GM18519 (cell line): ENCODE data around the gene SHROOM3.

ENCODE experiments used
- ATAC-seq: cut with Tn5 transposase; IDR thresholded peaks from one replicate; pipeline ENCODE4 v1.9.1; 2021; ENCODE audit warnings: mild to moderate bottlenecking, moderate library complexity; ENCODE audit not compliant: unreplicated experiment, low FRiP score

Gene SHROOM3

DNA sequence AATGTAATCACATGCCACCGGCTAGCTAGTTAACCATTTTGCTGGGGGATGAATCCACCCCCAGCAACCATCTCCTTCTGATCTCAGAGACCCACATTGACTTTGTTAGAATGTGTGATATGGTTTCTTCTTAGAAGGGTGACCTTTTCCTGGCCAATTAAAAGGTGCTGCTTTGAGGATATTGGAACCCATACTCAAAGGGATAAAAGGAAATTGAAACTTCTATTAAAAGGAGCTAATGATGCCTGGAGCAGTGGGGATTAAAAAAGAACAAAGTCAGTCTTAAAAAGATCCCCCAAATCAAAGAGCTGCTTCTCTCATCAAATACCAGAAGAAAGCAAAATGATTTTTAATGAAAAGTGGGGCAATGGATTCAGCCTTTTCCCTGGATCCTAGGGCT lies 214.1 kb downstream of the SHROOM3 start:
- no peak for ATAC-seq

DNA sequence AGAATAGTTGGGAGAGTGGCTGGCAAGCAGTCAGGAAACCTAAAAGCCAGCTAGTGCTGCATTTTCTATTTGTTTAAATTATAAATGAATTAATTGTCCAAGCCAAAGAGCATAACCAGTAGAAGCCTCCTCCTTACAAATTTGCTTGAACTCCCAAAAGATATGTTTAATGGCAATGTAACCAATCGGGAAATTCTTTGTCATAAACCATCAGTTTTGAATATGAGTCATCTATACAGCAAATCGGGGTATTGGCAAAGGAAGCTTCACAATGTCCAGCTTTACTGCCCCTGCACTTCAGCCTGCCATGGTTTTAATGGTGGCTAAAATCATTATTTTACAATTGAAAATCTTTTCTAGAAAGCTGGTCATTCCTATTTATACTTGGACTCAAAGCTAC lies 216.6 kb downstream of the SHROOM3 start:
- ATAC-seq, result no peak

DNA sequence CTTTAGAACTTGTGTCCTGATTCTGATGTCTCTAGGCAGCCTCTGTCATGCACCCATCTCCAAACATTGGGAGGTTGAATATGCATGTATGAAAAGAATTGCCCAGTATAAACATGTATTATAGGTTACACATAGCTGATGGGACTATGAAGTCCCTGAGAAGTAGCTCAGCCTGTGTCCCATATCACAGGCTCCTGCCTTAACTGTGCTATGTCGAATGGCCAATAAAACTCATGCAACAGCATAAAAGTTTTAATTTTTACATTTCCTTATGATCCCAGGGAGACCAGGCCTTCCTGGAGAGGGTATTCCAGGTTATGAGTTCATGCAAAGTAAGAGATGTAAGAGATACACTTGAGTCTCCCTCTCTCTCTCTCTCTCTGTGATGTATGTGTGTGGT lies 217.4 kb downstream of the SHROOM3 start:
- ATAC-seq, result no peak

DNA sequence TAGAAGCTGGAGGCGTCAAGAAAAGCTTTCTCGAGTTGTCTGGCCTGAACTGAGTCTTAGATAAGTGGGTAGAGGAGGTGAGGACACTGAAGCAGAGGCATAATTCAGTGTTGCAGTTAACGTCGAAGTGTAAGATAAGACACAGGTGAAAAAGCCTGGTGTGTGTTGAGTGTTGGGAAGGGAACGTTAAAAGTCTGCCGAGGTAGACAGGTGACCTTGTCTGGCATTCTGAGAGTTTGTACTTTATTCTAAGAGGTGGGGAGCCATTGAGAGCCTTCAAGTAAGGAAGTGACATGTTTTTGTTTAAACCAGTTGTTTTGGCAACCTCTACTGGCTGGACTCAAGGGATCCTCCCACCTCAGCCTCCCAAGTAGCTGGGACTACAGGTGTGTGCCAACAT lies 219.1 kb downstream of the SHROOM3 start:
- ATAC-seq, result no peak

DNA sequence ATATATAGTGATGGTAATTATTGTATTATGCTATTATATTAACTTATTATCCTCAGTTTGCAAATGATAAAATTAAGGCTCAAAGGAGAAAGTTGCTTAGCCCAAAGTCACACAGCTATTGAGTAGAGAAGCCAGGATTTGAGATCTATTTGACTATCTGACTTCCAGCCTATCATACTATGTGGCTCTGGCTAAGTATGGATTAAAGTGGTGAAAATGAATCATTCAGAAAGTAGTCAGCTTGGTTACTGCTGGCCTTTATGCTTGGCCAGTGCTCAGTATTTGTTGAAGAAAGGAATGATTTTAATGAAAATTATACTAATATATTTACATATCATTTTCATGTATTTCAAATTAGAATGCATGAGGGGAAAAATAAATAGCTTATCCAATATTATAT lies 219.8 kb downstream of the SHROOM3 start:
- no peak for ATAC-seq

DNA sequence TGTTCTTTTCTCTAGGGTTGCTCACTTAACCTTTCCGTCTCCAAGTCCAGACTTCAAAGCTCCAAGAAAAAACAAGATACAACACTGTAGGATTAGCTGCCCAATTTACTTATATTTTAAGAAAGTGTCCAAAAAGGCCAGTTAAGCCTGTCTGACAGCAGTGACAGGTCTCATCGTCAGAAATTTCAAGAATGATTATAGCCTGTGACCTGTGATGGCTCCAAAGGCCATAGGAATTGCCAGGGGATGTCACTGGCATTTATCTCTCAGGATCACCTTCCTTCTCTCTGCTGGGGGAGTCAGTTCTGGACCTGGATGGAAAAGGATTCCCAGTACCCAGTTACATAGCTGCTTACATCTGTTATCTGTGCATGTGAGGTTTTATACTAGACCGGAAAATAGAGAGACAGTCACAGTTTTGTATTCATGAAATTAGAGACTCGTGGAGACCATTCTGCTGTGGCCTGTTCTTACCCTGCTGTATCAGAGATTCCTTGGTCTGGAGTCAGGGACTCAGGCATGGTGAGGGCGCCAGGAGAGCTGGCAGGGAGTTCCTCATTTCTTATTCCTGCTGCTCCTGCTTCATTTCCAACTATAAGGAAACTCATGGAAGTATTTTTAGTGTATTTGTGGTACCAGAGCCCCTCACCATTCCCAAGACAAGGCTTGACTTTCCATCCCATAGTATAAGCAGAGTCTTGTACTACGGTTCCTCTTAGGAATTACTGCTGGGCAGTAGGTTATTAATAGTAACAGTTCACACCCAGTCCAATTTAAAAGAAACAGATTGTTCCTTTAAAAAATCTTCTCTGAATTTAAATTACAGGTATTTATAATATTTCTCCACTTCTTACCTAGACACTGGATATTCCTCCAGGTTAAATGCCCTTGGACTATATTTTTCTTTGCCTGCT lies 220.8 kb downstream of the SHROOM3 start:
- ATAC-seq, result no peak

DNA sequence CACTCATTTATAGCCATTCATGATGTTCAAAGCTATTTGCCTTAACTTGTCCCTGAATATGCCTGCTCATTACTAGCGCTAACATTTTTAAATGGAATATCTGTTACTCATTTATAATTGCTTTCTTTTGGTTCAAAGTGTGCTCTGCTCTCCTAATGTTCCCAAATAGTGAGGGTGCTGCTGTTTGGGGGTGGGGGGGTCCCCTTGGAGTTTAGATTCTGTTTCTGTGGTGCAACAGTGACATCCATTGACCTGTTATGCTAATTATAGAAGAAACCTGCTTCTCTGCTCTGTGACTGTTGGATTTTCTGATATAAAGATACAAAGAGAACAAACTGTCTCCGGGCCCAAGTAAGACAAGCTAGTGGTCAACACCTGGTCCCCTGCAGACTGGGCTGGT lies 222.4 kb downstream of the SHROOM3 start:
- ATAC-seq, result no peak

DNA sequence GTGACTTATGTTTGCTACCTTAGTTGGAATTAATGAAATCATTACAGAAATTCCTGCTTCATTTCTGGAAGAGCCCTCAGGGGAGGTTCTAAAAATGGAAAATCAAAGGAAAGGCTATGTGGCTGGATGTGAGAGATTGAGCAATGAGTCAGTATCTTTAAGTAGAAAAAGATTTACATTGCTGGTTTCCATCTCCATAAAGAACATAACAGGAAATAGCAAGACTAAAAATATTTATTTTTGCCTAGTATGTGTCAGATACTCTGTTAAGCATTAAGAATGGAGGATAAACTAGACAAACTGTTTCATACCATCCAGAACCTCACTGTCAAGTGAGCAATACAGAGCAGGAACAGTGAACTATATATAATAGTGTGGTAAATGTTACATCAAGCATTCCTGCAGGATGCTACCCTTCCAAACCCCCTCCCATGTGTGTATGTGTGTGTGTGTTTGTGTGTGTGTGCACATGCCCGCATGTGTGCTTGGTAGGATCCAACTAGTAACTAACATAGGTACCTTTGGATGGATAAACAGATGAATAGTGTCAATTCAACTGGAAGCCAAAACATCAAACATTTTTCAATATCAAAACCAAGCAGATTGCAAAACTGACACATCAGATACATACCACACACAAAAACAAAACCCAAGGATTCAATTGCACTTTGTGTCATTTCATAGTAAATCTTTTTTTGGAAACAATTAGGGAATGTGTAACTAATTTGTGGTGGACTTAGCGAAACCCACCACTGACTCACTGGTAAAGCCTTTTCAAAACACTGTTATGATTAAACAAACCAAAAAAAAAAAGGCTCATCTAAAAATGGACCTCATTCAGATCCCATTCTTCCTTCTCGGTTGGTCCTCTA lies 223.4 kb downstream of the SHROOM3 start:
- no peak for ATAC-seq

DNA sequence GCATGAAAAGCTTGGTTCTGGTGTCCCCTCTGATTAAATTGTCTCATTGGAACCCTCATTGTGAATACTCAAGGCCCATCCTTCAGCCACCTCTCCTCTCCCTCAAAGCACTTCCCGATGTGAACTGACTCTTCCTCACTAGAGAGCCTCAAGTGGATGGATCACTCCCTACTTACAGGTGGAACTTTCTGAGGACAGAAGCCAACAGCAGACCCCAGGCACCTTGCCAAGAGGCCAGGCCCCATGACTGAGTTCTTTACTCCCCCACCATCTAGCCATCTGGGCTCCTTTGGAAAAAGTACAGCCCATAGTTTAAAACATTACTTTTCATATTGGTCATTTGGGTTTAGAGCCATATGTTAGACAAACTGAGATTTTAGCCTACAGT lies 224.1 kb downstream of the SHROOM3 start:
- no peak for ATAC-seq

DNA sequence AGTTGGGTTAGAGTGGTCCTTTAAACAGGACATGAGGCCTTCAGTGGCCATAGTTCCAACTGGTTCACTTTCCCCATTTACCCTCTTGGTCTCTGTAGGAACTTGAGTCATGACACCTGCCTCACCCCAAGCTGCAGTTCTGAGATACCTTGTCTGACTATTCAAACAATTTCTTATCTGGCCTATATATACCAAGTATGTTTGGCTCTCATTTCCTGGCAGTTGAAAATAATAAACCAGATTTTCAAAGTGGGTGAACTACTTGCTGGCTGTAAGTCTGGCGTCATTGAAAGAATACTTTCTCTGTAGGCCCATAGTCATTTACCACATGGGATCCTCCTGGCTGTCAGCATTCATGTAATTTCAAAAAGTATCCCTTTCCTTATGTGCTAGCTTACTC lies 228.8 kb downstream of the SHROOM3 start:
- no peak for ATAC-seq

DNA sequence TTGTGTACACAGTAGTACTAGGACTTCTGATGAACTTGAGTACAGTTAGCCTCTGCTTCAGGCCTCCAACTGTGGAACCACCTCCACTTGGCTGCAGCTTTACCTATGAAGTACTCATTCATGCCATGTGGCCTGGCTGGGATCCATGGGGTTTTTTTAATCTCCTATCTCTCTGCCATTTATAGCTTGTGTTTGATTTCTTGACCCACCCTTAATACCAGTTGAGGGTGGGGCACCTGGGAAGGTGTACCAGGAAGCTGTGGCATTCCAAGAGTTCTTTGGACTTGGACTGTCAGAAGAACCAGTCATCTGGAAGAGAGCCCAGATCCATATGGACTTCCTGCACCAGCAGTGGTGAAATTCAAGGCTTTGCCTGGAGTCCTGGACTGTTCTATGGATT lies 230.1 kb downstream of the SHROOM3 start:
- ATAC-seq, result no peak

DNA sequence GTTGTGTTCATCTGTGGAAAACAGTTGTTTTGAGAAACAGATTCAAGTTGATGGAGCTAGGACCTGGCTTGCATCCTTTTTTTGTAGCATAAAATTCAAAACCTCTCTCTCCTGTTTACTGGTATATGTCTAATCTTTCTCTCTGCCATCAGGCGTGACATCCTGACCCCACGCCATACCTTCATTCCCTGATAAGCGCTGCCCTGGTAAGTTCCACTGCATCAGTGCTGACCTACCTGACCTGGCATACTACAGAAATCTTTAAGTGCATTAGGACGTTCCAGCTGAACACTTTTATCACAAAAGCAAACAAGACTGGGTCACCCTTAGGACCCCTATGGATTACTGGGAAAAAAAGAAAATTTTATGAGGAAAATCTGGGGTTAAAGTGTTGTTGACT lies 230.7 kb downstream of the SHROOM3 start:
- ATAC-seq, result no peak

DNA sequence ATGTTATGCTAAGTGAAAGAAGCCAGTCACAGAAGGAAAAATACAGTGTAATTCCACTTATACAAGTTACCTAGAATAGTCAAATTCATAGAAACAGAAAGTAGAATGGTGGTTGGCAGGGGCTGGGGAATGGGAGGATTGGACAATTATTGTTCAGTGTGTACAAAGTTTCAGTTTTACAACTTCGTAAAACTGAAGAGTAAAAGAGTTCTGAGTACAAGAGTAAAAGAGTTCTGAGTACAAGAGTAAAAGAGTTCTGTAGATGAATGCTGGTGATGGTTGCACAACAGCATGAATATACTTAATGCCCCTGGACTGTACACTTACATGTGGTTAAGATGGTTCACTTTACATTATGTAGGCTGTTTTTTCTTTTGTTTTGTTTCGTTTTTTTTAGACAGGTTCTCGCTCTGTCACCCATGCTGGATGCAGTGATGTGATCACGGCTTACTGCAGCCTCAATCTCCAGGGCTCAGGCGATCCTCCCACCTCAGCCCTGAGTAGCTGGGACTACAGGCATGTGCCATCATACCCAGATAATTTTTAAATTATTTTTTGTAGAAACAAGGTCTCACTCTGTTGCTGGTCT lies 232.0 kb downstream of the SHROOM3 start:
- ATAC-seq, result no peak

DNA sequence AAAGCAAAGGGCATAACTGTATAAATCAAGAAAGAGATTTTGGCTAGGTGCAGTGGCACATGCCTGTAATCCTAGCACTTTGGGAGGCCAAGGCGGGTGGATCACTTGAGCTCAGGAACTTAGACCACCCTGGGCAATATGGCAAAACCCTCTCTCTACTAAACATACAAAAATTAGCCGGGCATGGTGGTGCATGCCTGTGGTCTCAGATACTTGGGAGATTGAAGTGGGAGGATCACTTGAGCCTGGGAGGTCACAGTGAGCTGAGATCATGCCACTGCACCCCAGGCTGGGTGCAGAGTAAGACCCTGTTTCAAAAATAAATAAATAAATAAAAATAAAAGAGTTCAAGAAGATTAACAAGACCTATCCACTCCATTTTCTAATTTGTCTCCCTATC lies 235.6 kb downstream of the SHROOM3 start:
- ATAC-seq, result no peak

DNA sequence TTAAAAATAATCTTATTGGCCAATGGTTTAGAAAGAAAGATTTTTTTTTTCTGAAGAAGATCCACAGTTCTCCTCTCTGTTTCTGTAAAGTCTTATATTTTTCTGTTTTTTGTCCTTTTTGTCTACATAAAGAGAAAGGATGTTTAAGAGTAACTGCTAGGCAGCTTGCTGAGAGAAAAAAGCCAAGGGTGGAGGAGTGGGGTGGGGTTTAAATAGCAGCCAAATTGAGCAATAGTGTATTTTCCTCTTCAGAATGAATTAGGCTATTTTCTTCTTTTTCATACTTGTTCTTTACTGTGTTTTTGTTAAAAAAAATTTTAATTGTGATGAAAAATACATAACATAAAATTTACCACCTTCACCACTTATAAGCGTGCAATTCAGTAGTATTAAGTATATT lies 238.3 kb downstream of the SHROOM3 start:
- ATAC-seq, result no peak

DNA sequence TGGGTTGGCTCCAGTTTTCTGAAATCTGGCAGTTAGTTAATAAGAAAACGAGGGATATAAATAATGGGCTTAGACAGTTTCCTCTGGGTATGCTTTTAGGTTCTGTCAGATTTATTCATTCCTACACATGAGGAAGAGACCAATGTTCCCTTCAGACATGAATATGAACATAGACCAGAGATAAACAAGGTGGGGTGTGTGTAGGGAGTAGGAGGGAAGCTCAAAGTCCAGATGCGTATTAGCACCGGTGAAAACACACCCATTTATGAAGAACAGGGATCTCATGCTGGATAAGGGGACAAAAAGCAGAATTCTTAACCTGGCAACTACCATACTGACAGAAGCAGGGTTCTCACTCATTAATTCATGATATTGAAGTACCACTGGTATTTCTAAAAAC lies 240.0 kb downstream of the SHROOM3 start:
- ATAC-seq, result no peak

DNA sequence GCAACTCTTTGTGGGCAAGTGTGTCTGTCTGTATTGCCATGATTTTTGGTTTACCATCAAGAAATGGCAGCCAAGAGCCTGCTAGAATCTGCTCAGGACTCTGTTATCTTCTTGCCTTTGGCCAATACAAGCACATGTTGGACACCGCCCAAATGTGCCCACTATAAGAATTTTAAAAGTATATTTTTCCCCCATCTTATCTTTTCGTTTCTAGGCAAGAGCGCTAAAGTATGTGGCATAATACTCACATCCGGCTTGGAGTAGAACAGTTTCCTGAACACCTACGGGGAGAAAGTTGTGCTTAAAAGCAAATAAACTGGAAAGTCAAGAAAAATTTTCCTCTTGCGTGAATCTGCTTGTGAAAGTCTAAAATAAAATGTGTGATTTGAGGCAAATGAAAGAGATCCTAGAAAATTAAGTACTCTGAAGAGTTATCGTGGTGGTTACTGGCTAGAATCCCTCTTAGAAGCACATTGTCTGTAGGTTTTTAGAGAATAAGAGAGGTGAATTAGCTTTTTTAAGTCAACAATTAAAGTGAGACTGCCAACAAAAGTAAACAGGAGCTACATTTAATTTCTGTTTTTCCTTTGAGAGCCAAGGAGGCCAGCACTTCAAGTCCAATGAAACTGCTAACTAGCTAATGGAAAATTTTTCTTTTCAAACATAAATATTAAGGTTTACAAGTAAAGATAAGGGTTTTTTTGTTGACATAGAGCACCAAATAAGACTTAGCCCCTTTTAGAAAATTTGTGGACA lies 242.7 kb downstream of the SHROOM3 start:
- no peak for ATAC-seq

DNA sequence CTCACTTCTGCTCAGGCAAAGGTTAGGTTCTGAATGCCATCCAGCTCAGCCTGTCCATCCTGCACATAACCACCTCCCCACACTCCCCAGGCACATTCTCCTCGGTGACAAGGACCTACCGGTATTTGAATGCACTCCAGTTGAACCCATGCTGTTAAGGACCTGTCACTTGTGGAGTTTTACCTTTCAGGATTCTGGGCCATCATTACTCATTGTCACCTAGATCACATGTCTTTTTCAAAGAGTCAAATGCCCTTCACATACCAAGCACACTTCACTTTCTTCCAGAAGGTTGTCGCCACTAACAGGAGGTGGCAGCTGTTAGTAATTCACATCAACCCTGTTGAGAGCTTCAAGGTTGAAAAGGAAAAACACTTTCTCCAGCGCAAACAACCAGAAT lies 244.7 kb downstream of the SHROOM3 start:
- no peak for ATAC-seq

DNA sequence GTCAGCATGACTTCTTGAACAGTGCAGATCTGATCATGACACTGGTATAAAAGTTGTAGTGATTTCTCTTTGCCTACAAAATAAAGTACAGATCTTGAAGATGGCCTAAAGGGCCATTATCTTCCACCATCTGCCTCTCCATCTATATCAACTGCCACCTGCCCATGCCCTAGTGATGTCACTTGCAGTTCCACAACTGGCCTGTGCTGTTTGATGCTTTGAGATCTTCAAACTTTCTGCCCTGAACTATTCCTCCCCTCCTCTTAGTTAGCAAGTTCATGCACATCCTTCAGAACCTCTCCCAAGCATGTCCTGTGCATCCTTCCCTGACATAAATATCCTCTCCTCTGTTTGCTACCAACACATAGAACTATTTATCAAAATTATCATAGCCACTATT lies 245.9 kb downstream of the SHROOM3 start:
- no peak for ATAC-seq

DNA sequence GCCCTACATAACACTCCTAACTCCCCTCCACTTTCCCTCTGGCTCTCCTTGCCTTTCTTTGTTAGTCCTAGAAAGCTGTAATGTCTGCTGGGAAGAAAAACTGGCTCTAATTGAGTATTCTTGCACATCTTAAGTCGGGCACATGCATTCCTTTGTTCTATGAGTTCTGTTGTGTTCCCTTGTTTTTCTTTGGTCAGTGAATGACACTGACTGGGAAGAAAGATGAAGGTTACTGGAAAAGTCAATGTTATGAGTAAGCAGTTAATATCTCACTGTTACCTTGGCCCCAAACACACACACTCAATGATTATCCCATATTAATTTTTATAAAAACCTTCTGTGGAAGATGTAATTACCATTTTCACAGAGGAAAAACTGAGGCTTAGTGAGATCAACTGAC lies 247.0 kb downstream of the SHROOM3 start:
- no peak for ATAC-seq

DNA sequence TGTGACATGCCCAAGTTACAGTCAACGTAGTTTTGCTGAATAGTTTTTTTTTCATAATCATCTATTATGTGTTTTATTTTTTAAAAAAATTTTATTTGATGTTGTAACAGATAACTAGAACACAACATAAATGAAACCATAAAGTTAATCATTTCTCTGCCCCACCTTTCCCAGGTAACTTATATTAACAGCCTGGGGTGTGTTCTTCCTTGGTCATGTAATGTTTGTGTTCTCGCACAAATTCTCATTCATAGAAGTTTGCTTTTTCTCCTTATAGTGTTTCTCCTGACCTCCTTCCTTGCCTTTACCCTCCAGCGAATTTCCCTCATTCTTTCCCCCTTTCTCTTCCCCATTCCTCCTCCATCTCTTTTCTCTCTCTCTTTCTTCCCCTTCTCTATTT lies 248.1 kb downstream of the SHROOM3 start:
- no peak for ATAC-seq
